Ishikawa (cell line): ENCODE results near the gene NEIL1.

ENCODE experiments used
- CEBPB ChIP-seq: IDR thresholded peaks from 2 replicates; pipeline ENCODE4 v1.6.1; 2012
- EP300 ChIP-seq: IDR thresholded peaks from 2 replicates; pipeline ENCODE4 v1.6.1; 2012; ENCODE audit warnings: borderline replicate concordance
- NFIC ChIP-seq: IDR thresholded peaks from 2 replicates; pipeline ENCODE4 v1.6.1; 2012
- RAD21 ChIP-seq: IDR thresholded peaks from 2 replicates; pipeline ENCODE4 v1.6.1; 2012; ENCODE audit warnings: low read depth
- YY1 ChIP-seq: IDR thresholded peaks from 2 replicates; pipeline ENCODE4 v1.6.1; 2012; ENCODE audit warnings: low read depth
- TF ChIP-seq, protein P1 (sequence below): IDR thresholded peaks from 2 replicates; pipeline ENCODE4 v1.6.1; 2012

DNA sequence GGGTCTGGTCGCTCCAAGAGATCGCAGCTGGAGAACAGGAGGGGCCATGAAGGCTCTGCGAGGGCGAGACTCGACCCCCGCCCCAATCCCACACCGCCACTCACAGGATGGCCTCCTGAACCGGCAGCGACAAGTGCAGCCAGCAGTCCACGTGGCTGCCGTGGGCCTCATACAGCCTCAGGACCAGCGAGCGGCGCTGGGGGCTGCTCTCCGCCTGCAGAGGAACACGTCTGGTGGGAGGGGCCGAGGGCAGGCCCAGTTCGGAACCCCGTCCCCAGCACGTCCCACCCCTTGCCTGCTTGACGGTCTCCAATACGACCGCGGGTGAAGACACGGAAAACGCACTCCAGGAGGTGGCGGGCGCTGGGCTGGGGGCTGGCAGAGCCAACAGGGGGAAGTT lies 9.2 kb downstream of the NEIL1 start:
- TF ChIP-seq CEBPB (no peak), RAD21 (no peak), YY1 (no peak), NFIC (no peak), EP300 (no peak)
- TF ChIP-seq, protein P1, sequence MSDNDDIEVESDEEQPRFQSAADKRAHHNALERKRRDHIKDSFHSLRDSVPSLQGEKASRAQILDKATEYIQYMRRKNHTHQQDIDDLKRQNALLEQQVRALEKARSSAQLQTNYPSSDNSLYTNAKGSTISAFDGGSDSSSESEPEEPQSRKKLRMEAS, result no peak
